Esophagus squamous epithelium (tissue), 5 donors: ENCODE data around the gene PLCH2. TPM values are rescaled to one million over a fixed set of nuclear protein-coding genes. Genes with fewer than 3 reads are reported as not detected.

Source experiments
- DNase-seq: peaks from one replicate; lab custom pipeline; 2025; lab: John Stamatoyannopoulos, UW
- H3K27ac ChIP-seq, 4 donors: fragments of 200-600 bp; sonication (generic); one replicate each; pipeline ENCODE4 v1.5.1; 2016 to 2019; ENCODE audit warnings: mild to moderate bottlenecking in 1 of 4
- H3K27me3 ChIP-seq, 4 donors: fragments of 200-600 bp; sonication (generic); 1 replicate in 3 of 4; 2 replicates in 1 of 4; pipeline versions ENCODE4 v1.5.1 to v1.6.0; 2017 to 2021; ENCODE audit warnings: antibody characterized with exemption in 1 of 4
- H3K36me3 ChIP-seq, 3 donors: fragments of 200-600 bp; sonication (generic); one replicate each; pipeline ENCODE4 v1.5.1; 2016 to 2019
- H3K4me1 ChIP-seq, 3 donors: fragments of 200-600 bp; sonication (generic); one replicate each; pipeline ENCODE4 v1.5.1; 2017 to 2019
- H3K4me3 ChIP-seq, 4 donors: fragments of 200-600 bp; sonication (generic); 1 replicate in 3 of 4; 2 replicates in 1 of 4; pipeline ENCODE4 v1.5.1; 2016 to 2019; ENCODE audit warnings: mild to moderate bottlenecking in 2 of 4, moderate library complexity in 1 of 4
- H3K9me3 ChIP-seq, 3 donors: fragments of 200-600 bp; sonication (generic); one replicate each; pipeline ENCODE4 v1.5.1; 2016 to 2019
- CTCF ChIP-seq, 6 experiments: fragments of 450-650 bp in 4 of 6; fragments of 200-600 bp in 2 of 6; sonication (generic) in 2 of 6; IDR thresholded peaks; one replicate each; pipeline ENCODE4 v1.5.1; 2016 to 2019; ENCODE audit warnings: antibody characterized with exemption in 6 of 6, mild to moderate bottlenecking in 4 of 6, moderate library complexity in 4 of 6
- POLR2A ChIP-seq, 4 donors: fragments of 450-650 bp; IDR thresholded peaks; one replicate each; pipeline ENCODE4 v1.6.1; 2017; ENCODE audit warnings: antibody characterized with exemption in 4 of 4, mild to moderate bottlenecking in 4 of 4, moderate library complexity in 3 of 4
- WGBS, 2 donors: methylation state at CpG; one replicate each; pipeline ENCODE4 v1.1.5; 2018; 5-methylcytosine and 5-hydroxymethylcytosine counted together
- intact Hi-C: fragments of 100-400 bp; cut with DNase I; formaldehyde crosslinking; loops from one replicate; pipeline ENCODE4 v1.15.0; 2022
- total RNA-seq, 4 donors: library from RNA; depleted of rRNA; stranded (reverse); fragments of >200 nt; gene quantifications; one replicate each; pipeline ENCODE4 v1.1.0, GENCODE V29; 2016
- donor health status: DM: yes; HTN: yes; CAD: no.

Gene PLCH2
- total RNA-seq, 4 donors from 2014 or later, result 26.1 to 34.3 (median 31.5) TPM

- no peak overlapping the region for H3K27ac ChIP-seq
- no peak overlapping the region for H3K4me3 ChIP-seq
- H3K4me1 ChIP-seq, result peaks cover 11 to 35% (median 21%) of the 10 kb centered on the region in 3 donors
- H3K36me3 ChIP-seq, result peaks cover 0 to 50% (median 0%) of the 10 kb centered on the region in 3 donors
- no peak for DNase-seq
- TF ChIP-seq POLR2A (IDR thresholded peaks at IDR 0.05) (no peak), CTCF (IDR thresholded peaks at IDR 0.05) (no peak)
- peaks cover 0 to 13% (median 0%) of the 10 kb centered on the region in 3 donors for H3K9me3 ChIP-seq
- intact Hi-C loops, result no loop called here
- 80% methylated on average over 1 of the region's 16 CpGs; no CpG with 5 or more reads in 1 of the 2 donors for WGBS, 2 donors
- no peaks in the 10 kb centered on the region for H3K27me3 ChIP-seq
Measured at GRCh38 chr1:2483970-2484369, 7.9 kb downstream of the PLCH2 start.

GRCh38 chr1:2486041-2486440, 10.0 kb downstream of the PLCH2 start:
- H3K27ac ChIP-seq, result no peak overlapping the region
- H3K9me3 ChIP-seq, result peaks cover 0 to 13% (median 0%) of the 10 kb centered on the region in 3 donors
- intact Hi-C loops, result no loop called here
- H3K27me3 ChIP-seq, result no peaks in the 10 kb centered on the region
- H3K4me3 ChIP-seq, result no peak overlapping the region
- H3K36me3 ChIP-seq, result peaks cover 0 to 70% (median 0%) of the 10 kb centered on the region in 3 donors
- H3K4me1 ChIP-seq, result peaks cover 0 to 15% (median 7%) of the 10 kb centered on the region in 3 donors
- no peak for DNase-seq
- no CpG with 5 or more reads among the region's 4 CpGs for WGBS, 2 donors
- TF ChIP-seq POLR2A (IDR thresholded peaks at IDR 0.05) (no peak), CTCF (IDR thresholded peaks at IDR 0.05) (no peak)

GRCh38 chr1:2486558-2486957, 10.5 kb downstream of the PLCH2 start:
- 100% methylated on average over 1 to 3 of the region's 9 CpGs for WGBS, 2 donors
- peaks cover 0 to 13% (median 0%) of the 10 kb centered on the region in 3 donors for H3K9me3 ChIP-seq
- H3K4me1 ChIP-seq, result peaks cover 0 to 9% (median 2%) of the 10 kb centered on the region in 3 donors
- no peaks in the 10 kb centered on the region for H3K27me3 ChIP-seq
- TF ChIP-seq POLR2A (IDR thresholded peaks at IDR 0.05) (no peak), CTCF (IDR thresholded peaks at IDR 0.05) (no peak)
- intact Hi-C loops, result no loop called here
- H3K36me3 ChIP-seq, result peaks cover 0 to 76% (median 0%) of the 10 kb centered on the region in 3 donors
- DNase-seq, result no peak
- H3K27ac ChIP-seq, result no peak overlapping the region
- H3K4me3 ChIP-seq, result no peak overlapping the region

GRCh38 chr1:2488688-2489087, 12.6 kb downstream of the PLCH2 start:
- TF ChIP-seq CTCF (IDR thresholded peaks at IDR 0.05), result no peak
- no peak for TF ChIP-seq POLR2A (IDR thresholded peaks at IDR 0.05)

GRCh38 chr1:2489615-2490014, 13.5 kb downstream of the PLCH2 start:
- no peak for DNase-seq
- Histone ChIP-seq H3K27me3 (no peaks in the 10 kb centered on the region), H3K27ac (no peak overlapping the region), H3K4me3 (no peak overlapping the region), H3K36me3 (peaks cover 0 to 83% (median 0%) of the 10 kb centered on the region in 3 donors), H3K9me3 (peaks cover 0 to 13% (median 0%) of the 10 kb centered on the region in 3 donors), H3K4me1 (no peaks in the 10 kb centered on the region)
- WGBS, 2 donors, result 86 to 100% methylated on average over 1 to 8 of the region's 14 CpGs
- intact Hi-C loops, result no loop called here
- no peak for TF ChIP-seq POLR2A (IDR thresholded peaks at IDR 0.05)
- no peak for TF ChIP-seq CTCF (IDR thresholded peaks at IDR 0.05)

More at GRCh38 chr1:2488688-2489087, 12.6 kb downstream of the PLCH2 start:
- intact Hi-C loops, result no loop called here
- no peak for DNase-seq
- H3K9me3 ChIP-seq, result peaks cover 0 to 13% (median 0%) of the 10 kb centered on the region in 3 donors
- 94 to 98% methylated on average over 2 of the region's 2 CpGs for WGBS, 2 donors
- no peaks in the 10 kb centered on the region for H3K4me1 ChIP-seq
- no peak overlapping the region for H3K27ac ChIP-seq
- H3K27me3 ChIP-seq, result no peaks in the 10 kb centered on the region
- peaks cover 0 to 89% (median 0%) of the 10 kb centered on the region in 3 donors for H3K36me3 ChIP-seq
- H3K4me3 ChIP-seq, result no peak overlapping the region
